ENCODE measurements around the gene OR10H3.

DNA sequence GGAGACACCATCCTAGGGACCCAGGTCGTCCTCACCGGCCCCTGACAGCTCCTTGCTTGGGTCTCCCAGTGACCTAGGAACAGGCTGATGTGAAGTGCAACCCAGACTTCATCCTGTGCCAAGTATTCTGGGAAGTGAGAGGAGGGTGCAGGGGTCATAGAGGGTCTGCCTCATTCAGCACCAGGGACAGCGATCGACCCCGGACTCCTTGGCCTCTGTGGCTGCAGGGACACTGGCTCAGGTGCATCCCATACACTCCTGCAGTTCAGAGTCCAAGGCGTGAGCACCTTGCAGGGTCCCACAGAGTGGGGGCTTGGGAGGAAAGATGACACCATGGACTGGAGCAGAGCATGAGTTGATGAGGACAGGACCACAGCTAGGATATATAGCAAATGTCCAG, 20.0 kb upstream of the OR10H3 start:
- TF ChIP-seq POLR2AphosphoS5 (IDR thresholded peaks at IDR 0.05; ENCODE audit: low read depth) (no peak), ZNF331 (CRISPR knock-in tag; IDR thresholded peaks at IDR 0.05; ENCODE audit: low read depth) (no peak), EZH2 (IDR thresholded peaks at IDR 0.05; ENCODE audit: low read depth, unreplicated experiment) (no peak), REST (IDR thresholded peaks at IDR 0.05; ENCODE audit: unreplicated experiment) (peak; percentile 27), EZH2phosphoT487 (IDR thresholded peaks at IDR 0.05; ENCODE audit: unreplicated experiment) (no peak), NANOG (IDR thresholded peaks at IDR 0.05; ENCODE audit: borderline replicate concordance) (no peak)
- TF ChIP-seq, protein P1, sequence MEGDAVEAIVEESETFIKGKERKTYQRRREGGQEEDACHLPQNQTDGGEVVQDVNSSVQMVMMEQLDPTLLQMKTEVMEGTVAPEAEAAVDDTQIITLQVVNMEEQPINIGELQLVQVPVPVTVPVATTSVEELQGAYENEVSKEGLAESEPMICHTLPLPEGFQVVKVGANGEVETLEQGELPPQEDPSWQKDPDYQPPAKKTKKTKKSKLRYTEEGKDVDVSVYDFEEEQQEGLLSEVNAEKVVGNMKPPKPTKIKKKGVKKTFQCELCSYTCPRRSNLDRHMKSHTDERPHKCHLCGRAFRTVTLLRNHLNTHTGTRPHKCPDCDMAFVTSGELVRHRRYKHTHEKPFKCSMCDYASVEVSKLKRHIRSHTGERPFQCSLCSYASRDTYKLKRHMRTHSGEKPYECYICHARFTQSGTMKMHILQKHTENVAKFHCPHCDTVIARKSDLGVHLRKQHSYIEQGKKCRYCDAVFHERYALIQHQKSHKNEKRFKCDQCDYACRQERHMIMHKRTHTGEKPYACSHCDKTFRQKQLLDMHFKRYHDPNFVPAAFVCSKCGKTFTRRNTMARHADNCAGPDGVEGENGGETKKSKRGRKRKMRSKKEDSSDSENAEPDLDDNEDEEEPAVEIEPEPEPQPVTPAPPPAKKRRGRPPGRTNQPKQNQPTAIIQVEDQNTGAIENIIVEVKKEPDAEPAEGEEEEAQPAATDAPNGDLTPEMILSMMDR (conservative IDR thresholded peaks at IDR 0.05; ENCODE audit: low read depth in 2 of 2), result no peak

All from GM23338 (cell line).